K562 (cell line): ENCODE results near the gene PGAM2. TPM values are rescaled to one million over a fixed set of nuclear protein-coding genes. Genes with fewer than 3 reads are reported as not detected.

Experiments
- ELF4 ChIP-seq: fragments of 450-650 bp; formaldehyde crosslinking; IDR thresholded peaks from 2 replicates; pipeline ENCODE4 v1.4.0; 2022; ENCODE audit warnings: missing genetic modification characterization
- RAD21 ChIP-seq, 2 experiments: fragments of 250-450 bp in 1 of 2; fragments of 450-650 bp in 1 of 2; sonication (Bioruptor Pico) in 1 of 2; formaldehyde crosslinking in 1 of 2; IDR thresholded peaks in 1 of 2; conservative IDR thresholded peaks in 1 of 2; 2 replicates each; pipeline versions ENCODE4 v1.4.0 to v1.8.0; 2020 to 2022; ENCODE audit warnings: mild to moderate bottlenecking in 2 of 2, moderate library complexity in 1 of 2
- SRSF7 ChIP-seq: fragments of 200-400 bp; formaldehyde crosslinking; optimal IDR thresholded peaks from 2 replicates; pipeline ENCODE3; 2017; ENCODE audit warnings: mild to moderate bottlenecking, low read depth, low read length
- polyA plus RNA-seq, 8 experiments: library from polyadenylated mRNA; depleted of rRNA in 4 of 8; stranded (reverse) in 5 of 8; unstranded in 3 of 8; fragments of >200 nt; fragmentation: Nextera tagmentation in 2 of 8; fragmentation: Illumina TruSeq in 1 of 8; extraction: Ambion mirVana in 2 of 8; extraction: Trizol in 1 of 8; gene quantifications; 2 replicates each; pipeline versions ENCODE4 v1.2.1 to v1.2.3, GENCODE V29; 2011 to 2014; ENCODE audit warnings: inconsistent platforms in 1 of 8, missing spikeins in 1 of 8
- total RNA-seq, 7 experiments: library from RNA; depleted of rRNA in 6 of 7; stranded (reverse); fragments of >200 nt in 6 of 7; fragmentation: Illumina TruSeq in 2 of 7; extraction: Trizol in 2 of 7; gene quantifications; 2 replicates each; pipeline versions ENCODE4 v1.2.1 to v1.2.3, GENCODE V29; 2011 to 2021; ENCODE audit warnings: low replicate concordance in 1 of 7
- TF ChIP-seq, protein P1 (sequence below): sonication (generic); formaldehyde crosslinking; IDR thresholded peaks from 2 replicates; pipeline ENCODE4 v1.8.0; 2023; ENCODE audit warnings: mild to moderate bottlenecking, missing genetic modification reagents
- TF ChIP-seq, protein P2 (sequence below), 2 experiments: fragments of 450-650 bp in 1 of 2; IDR thresholded peaks; 2 replicates each; pipeline ENCODE4 v1.6.1; 2011 to 2017; ENCODE audit warnings: low read depth in 2 of 2, antibody characterized with exemption in 1 of 2, borderline replicate concordance in 1 of 2, low read length in 1 of 2, mild to moderate bottlenecking in 1 of 2, mixed read lengths in 1 of 2; ENCODE audit not compliant: control insufficient read depth in 1 of 2
- TF ChIP-seq, protein P3 (sequence below): IDR thresholded peaks from 2 replicates; pipeline ENCODE4 v1.6.1; 2014; ENCODE audit warnings: antibody characterized with exemption
- TF ChIP-seq, protein P4 (sequence below): fragments of 450-650 bp; IDR thresholded peaks from 2 replicates; pipeline ENCODE4 v1.6.1; 2014; ENCODE audit warnings: low read depth, mild to moderate bottlenecking, moderate library complexity, borderline replicate concordance
- TF ChIP-seq, protein P5 (sequence below): IDR thresholded peaks from 3 replicates; pipeline ENCODE4 v1.6.1; 2011; ENCODE audit warnings: borderline replicate concordance, mild to moderate bottlenecking; ENCODE audit not compliant: insufficient read length, insufficient read depth
- TF ChIP-seq, protein P6 (sequence below): fragments of 150-350 bp; conservative IDR thresholded peaks from 2 replicates; pipeline ENCODE4 v1.6.1; 2014; ENCODE audit warnings: low read length

PGAM2 gene
- total and polyA plus RNA-seq, 9 of the 15 experiments (the other 6 are each of a cell fraction or from before 2014, with no cell fraction given) = not detected

DNA sequence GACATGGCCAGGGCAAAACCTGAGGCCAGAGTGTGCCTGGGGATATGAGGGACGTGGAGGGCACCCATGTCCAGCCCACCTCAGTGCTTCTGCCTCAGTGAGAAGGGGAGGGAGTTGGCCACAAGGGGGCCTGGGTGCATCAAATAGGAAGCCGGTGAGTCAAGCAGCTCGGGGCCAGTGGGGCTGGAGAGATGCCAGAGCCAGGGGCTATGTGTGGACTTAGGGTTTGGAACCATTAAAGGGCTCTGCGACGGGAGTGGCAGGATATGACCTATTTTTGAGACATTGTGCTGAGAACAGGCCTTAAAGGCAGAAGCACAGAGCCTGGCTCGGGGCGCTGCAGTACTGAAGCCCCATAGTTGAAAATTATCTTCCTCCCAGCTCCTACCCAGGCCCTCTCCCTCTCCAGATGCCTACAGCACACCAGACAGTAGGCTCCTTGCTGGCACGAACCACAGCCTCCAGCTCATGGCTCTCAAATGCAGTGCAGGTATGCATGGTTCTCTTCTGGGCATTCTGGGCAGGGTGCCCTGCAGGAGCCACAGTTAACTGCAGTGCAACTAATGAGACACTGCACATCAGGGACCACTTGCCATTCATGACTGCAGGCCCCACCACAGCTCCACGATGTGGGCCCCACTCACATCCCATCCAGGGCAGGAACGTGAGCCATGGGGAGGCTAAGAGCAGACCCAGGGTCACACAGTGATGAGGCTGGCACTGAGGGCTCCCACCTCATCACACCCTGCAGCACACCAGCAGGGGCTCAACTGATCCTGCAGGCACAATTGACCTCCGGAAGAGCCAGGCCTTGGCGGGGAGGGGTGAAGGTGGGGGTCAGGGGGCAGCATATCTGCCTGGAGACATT is 7.2 kb upstream of the PGAM2 start (continued):
- TF ChIP-seq RAD21 (CRISPR knock-in tag; conservative IDR thresholded peaks at IDR 0.05 in 1 of 2, IDR thresholded peaks at IDR 0.05 in 1 of 2) (peak; percentile 51 to 73), SRSF7 (no peak), ELF4 (CRISPR knock-in tag) (0 out of 2 replicates have a peak, but pooled peaks have one; percentile 19)
- TF ChIP-seq, protein P1, sequence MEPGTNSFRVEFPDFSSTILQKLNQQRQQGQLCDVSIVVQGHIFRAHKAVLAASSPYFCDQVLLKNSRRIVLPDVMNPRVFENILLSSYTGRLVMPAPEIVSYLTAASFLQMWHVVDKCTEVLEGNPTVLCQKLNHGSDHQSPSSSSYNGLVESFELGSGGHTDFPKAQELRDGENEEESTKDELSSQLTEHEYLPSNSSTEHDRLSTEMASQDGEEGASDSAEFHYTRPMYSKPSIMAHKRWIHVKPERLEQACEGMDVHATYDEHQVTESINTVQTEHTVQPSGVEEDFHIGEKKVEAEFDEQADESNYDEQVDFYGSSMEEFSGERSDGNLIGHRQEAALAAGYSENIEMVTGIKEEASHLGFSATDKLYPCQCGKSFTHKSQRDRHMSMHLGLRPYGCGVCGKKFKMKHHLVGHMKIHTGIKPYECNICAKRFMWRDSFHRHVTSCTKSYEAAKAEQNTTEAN (CRISPR knock-in tag) = no peak
- TF ChIP-seq, protein P2, sequence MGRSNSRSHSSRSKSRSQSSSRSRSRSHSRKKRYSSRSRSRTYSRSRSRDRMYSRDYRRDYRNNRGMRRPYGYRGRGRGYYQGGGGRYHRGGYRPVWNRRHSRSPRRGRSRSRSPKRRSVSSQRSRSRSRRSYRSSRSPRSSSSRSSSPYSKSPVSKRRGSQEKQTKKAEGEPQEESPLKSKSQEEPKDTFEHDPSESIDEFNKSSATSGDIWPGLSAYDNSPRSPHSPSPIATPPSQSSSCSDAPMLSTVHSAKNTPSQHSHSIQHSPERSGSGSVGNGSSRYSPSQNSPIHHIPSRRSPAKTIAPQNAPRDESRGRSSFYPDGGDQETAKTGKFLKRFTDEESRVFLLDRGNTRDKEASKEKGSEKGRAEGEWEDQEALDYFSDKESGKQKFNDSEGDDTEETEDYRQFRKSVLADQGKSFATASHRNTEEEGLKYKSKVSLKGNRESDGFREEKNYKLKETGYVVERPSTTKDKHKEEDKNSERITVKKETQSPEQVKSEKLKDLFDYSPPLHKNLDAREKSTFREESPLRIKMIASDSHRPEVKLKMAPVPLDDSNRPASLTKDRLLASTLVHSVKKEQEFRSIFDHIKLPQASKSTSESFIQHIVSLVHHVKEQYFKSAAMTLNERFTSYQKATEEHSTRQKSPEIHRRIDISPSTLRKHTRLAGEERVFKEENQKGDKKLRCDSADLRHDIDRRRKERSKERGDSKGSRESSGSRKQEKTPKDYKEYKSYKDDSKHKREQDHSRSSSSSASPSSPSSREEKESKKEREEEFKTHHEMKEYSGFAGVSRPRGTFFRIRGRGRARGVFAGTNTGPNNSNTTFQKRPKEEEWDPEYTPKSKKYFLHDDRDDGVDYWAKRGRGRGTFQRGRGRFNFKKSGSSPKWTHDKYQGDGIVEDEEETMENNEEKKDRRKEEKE (IDR thresholded peaks at IDR 0.05; ENCODE audit: borderline replicate concordance in 1 of 2, control insufficient read depth in 1 of 2, low read depth in 2 of 2, low read length in 1 of 2) = no peak
- TF ChIP-seq, protein P3, sequence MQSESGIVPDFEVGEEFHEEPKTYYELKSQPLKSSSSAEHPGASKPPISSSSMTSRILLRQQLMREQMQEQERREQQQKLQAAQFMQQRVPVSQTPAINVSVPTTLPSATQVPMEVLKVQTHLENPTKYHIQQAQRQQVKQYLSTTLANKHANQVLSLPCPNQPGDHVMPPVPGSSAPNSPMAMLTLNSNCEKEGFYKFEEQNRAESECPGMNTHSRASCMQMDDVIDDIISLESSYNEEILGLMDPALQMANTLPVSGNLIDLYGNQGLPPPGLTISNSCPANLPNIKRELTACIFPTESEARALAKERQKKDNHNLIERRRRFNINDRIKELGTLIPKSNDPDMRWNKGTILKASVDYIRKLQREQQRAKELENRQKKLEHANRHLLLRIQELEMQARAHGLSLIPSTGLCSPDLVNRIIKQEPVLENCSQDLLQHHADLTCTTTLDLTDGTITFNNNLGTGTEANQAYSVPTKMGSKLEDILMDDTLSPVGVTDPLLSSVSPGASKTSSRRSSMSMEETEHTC = no peak
- TF ChIP-seq, protein P4, sequence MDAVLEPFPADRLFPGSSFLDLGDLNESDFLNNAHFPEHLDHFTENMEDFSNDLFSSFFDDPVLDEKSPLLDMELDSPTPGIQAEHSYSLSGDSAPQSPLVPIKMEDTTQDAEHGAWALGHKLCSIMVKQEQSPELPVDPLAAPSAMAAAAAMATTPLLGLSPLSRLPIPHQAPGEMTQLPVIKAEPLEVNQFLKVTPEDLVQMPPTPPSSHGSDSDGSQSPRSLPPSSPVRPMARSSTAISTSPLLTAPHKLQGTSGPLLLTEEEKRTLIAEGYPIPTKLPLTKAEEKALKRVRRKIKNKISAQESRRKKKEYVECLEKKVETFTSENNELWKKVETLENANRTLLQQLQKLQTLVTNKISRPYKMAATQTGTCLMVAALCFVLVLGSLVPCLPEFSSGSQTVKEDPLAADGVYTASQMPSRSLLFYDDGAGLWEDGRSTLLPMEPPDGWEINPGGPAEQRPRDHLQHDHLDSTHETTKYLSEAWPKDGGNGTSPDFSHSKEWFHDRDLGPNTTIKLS = no peak
- TF ChIP-seq, protein P5, sequence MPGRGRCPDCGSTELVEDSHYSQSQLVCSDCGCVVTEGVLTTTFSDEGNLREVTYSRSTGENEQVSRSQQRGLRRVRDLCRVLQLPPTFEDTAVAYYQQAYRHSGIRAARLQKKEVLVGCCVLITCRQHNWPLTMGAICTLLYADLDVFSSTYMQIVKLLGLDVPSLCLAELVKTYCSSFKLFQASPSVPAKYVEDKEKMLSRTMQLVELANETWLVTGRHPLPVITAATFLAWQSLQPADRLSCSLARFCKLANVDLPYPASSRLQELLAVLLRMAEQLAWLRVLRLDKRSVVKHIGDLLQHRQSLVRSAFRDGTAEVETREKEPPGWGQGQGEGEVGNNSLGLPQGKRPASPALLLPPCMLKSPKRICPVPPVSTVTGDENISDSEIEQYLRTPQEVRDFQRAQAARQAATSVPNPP = no peak
- TF ChIP-seq, protein P6, sequence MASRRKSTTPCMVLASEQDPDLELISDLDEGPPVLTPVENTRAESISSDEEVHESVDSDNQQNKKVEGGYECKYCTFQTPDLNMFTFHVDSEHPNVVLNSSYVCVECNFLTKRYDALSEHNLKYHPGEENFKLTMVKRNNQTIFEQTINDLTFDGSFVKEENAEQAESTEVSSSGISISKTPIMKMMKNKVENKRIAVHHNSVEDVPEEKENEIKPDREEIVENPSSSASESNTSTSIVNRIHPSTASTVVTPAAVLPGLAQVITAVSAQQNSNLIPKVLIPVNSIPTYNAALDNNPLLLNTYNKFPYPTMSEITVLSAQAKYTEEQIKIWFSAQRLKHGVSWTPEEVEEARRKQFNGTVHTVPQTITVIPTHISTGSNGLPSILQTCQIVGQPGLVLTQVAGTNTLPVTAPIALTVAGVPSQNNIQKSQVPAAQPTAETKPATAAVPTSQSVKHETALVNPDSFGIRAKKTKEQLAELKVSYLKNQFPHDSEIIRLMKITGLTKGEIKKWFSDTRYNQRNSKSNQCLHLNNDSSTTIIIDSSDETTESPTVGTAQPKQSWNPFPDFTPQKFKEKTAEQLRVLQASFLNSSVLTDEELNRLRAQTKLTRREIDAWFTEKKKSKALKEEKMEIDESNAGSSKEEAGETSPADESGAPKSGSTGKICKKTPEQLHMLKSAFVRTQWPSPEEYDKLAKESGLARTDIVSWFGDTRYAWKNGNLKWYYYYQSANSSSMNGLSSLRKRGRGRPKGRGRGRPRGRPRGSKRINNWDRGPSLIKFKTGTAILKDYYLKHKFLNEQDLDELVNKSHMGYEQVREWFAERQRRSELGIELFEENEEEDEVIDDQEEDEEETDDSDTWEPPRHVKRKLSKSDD = no peak
